Measurements from ENCODE around the gene SH3BP4. TPM values are rescaled to one million over a fixed set of nuclear protein-coding genes. Genes with fewer than 3 reads are reported as not detected.

Gene SH3BP4, protein sequence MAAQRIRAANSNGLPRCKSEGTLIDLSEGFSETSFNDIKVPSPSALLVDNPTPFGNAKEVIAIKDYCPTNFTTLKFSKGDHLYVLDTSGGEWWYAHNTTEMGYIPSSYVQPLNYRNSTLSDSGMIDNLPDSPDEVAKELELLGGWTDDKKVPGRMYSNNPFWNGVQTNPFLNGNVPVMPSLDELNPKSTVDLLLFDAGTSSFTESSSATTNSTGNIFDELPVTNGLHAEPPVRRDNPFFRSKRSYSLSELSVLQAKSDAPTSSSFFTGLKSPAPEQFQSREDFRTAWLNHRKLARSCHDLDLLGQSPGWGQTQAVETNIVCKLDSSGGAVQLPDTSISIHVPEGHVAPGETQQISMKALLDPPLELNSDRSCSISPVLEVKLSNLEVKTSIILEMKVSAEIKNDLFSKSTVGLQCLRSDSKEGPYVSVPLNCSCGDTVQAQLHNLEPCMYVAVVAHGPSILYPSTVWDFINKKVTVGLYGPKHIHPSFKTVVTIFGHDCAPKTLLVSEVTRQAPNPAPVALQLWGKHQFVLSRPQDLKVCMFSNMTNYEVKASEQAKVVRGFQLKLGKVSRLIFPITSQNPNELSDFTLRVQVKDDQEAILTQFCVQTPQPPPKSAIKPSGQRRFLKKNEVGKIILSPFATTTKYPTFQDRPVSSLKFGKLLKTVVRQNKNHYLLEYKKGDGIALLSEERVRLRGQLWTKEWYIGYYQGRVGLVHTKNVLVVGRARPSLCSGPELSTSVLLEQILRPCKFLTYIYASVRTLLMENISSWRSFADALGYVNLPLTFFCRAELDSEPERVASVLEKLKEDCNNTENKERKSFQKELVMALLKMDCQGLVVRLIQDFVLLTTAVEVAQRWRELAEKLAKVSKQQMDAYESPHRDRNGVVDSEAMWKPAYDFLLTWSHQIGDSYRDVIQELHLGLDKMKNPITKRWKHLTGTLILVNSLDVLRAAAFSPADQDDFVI
- total RNA-seq (2021) = 88.5 and 93.8 TPM in 2 replicates
- long read RNA-seq, full-length matches to known transcripts = 55 of 117 reads
- long read RNA-seq, partial matches to known transcripts = 53 of 117 reads
- long read RNA-seq, other reads (novel, unspliced or antisense) = 9 of 117 reads

DNA sequence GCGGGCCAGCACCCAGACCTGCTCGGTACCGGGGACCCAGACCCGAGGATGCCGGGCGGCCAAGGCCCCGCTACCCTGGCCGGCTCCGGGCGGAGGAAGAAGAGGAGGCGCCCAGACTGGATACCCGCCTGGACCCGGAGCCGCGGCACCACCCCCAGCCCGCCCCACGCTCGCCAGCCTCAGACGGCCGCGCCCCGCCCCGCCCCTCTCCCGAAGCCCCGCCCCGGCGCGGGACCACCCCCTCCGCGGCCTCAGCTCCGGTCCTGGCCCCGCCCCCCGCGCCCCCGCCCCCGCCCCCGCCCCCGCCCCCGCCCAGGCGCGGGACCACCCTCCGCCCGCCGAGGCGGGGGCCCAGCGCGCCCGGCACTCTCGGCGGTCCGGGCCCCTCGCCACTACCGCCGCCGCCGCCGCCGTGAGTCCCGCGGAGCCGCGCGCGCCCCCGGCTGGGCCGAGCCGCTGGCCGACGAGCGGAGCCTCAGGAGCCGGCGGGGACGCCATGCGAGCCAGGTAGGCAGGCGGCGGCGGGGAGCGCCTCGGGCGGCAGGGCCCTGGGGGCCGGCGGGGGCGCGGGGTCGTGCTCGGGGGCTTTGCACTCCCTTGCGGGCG is at the start of gene SH3BP4:
Gene SH3BP4, plus strand, starts transcription at position 354 of the 606 bp plus-strand sequence. CDS start 82,986 bp downstream, outside the sequence.
- peak within 1 kb of the TSS; percentile 54; the same call in 1 of the 2 replicates for H3K14ac ChIP-seq (ENCODE audit: insufficient read depth, low read length)
- no peak within 1 kb of the TSS for H4K5ac ChIP-seq (ENCODE audit: insufficient read length, low read depth, low read length)
- H3K4ac ChIP-seq (ENCODE audit: low read depth, low read length) = no peak within 1 kb of the TSS
- H4K91ac ChIP-seq (ENCODE audit: insufficient read length, low read depth, low read length) = no peak within 1 kb of the TSS
- H3K56ac ChIP-seq (ENCODE audit: insufficient read length, low read depth, low read length) = no peak within 1 kb of the TSS
- no peak within 1 kb of the TSS for H4K8ac ChIP-seq (replicated peaks; ENCODE audit: insufficient read length, low read depth, low read length)
- no peak within 1 kb of the TSS for H2BK20ac ChIP-seq (ENCODE audit: low read depth, low read length, poor library complexity, severe bottlenecking)
- peak within 1 kb of the TSS; percentile 87 for H3K4me2 ChIP-seq (ENCODE audit: insufficient read depth, insufficient read length, low read length)
- H2BK15ac ChIP-seq (ENCODE audit: low read depth, low read length) = no peak within 1 kb of the TSS
- H3K9me3 Mint-ChIP-seq = no peaks in the 10 kb centered on the region
- no peak within 1 kb of the TSS for H2AFZ ChIP-seq (ENCODE audit: low read length)
- no peaks in the 10 kb centered on the region; the same call in 1 of the 2 replicates for H3K27me3 ChIP-seq (ENCODE audit: insufficient read depth, low read length)
- no peak within 1 kb of the TSS for H2AK5ac ChIP-seq (ENCODE audit: insufficient read length, low read length)
- no peaks in the 10 kb centered on the region for H3K79me1 ChIP-seq (ENCODE audit: insufficient read depth, low read depth, low read length, poor library complexity, severe bottlenecking)
- H2BK5ac ChIP-seq (ENCODE audit: insufficient read length, low read length) = no peak within 1 kb of the TSS
- H3T11ph ChIP-seq (ENCODE audit: low read length) = no peak within 1 kb of the TSS
- DNase-seq = peak; percentile 89
- WGBS (ENCODE audit: extremely low coverage, insufficient read length, low lambda C conversion rate) = no CpG with 5 or more reads among the region's 88 CpGs
- no peaks in the 10 kb centered on the region for H4K20me1 ChIP-seq (ENCODE audit: control insufficient read depth, insufficient read depth, insufficient read length)
- no peaks in the 10 kb centered on the region for H3K9me3 ChIP-seq (ENCODE audit: control insufficient read depth, low read depth, low read length)
- TF ChIP-seq, protein P1, sequence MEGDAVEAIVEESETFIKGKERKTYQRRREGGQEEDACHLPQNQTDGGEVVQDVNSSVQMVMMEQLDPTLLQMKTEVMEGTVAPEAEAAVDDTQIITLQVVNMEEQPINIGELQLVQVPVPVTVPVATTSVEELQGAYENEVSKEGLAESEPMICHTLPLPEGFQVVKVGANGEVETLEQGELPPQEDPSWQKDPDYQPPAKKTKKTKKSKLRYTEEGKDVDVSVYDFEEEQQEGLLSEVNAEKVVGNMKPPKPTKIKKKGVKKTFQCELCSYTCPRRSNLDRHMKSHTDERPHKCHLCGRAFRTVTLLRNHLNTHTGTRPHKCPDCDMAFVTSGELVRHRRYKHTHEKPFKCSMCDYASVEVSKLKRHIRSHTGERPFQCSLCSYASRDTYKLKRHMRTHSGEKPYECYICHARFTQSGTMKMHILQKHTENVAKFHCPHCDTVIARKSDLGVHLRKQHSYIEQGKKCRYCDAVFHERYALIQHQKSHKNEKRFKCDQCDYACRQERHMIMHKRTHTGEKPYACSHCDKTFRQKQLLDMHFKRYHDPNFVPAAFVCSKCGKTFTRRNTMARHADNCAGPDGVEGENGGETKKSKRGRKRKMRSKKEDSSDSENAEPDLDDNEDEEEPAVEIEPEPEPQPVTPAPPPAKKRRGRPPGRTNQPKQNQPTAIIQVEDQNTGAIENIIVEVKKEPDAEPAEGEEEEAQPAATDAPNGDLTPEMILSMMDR (conservative IDR thresholded peaks at IDR 0.05) = no peak
- peaks cover 0 to 16% (median 10%) of the 10 kb centered on the region in 3 experiments; a peak in 4 of 7 replicates for H3K36me3 Mint-ChIP-seq (ENCODE audit: insufficient read depth in 1 of 3, low read depth in 3 of 3)
- peak within 1 kb of the TSS; percentile 88 to 89 for H3K4me3 Mint-ChIP-seq
- peaks cover 48 to 50% of the 10 kb centered on the region in 2 experiments for H3K4me1 Mint-ChIP-seq
- peaks cover 32% of the 10 kb centered on the region for H3K23me2 ChIP-seq (ENCODE audit: insufficient read length, low read depth, low read length, poor library complexity, severe bottlenecking)
- no peak within 1 kb of the TSS for H3K27ac ChIP-seq (ENCODE audit: insufficient read length, low read depth, low read length)
- H3K9ac ChIP-seq (ENCODE audit: extremely low read depth, insufficient read length, low read length) = peak within 1 kb of the TSS; percentile 49
- H3K27ac Mint-ChIP-seq = peak within 1 kb of the TSS; percentile 55 to 91 (median 86); a peak in 3 of 7 replicates
- peaks cover 28% of the 10 kb centered on the region for H3K27me3 Mint-ChIP-seq (ENCODE audit: low read depth)
- no peak within 1 kb of the TSS for H2BK12ac ChIP-seq (ENCODE audit: insufficient read length, low read depth, low read length)
- H2BK120ac ChIP-seq (ENCODE audit: low read depth, low read length, poor library complexity, severe bottlenecking) = no peak within 1 kb of the TSS
- H3K23ac ChIP-seq (ENCODE audit: insufficient read length, low read depth, low read length) = no peak within 1 kb of the TSS
- H3K79me2 ChIP-seq (ENCODE audit: insufficient read depth, low read length) = peaks cover 15% of the 10 kb centered on the region; the same call in 1 of the 2 replicates
- H3K18ac ChIP-seq (ENCODE audit: insufficient read length, low read depth, low read length) = peak within 1 kb of the TSS; percentile 13
- H3K4me1 ChIP-seq (ENCODE audit: insufficient read depth, low read length) = peaks cover 14% of the 10 kb centered on the region
